Lung (tissue), 12 donors: ENCODE data around the gene RAET1L. TPM values are rescaled to one million over a fixed set of nuclear protein-coding genes. Genes with fewer than 3 reads are reported as not detected.
"Not testable (repeated sequence)": the region's sequence is repeated elsewhere in the genome, so short reads cannot be mapped to it uniquely, and the experiment has no call there.

Experiments used
- ATAC-seq: fragments of 200-7000 bp; cut with Tn5 transposase; one replicate; pipeline ENCODE4 v1.9.1; 2020; ENCODE audit warnings: moderate number of reproducible peaks; ENCODE audit not compliant: insufficient read depth, low FRiP score
- DNase-seq, 3 donors: peaks; one replicate each; pipeline ENCODE4 v3.0.0-alpha.2; 2013 to 2017
- H3K27ac ChIP-seq, 2 donors: one replicate each; pipeline ENCODE4 v1.5.1; 2013; ENCODE audit warnings: mild to moderate bottlenecking in 2 of 2, moderate library complexity in 2 of 2, control low read depth in 1 of 2, inconsistent platforms in 1 of 2, low read depth in 1 of 2, low read length in 1 of 2
- H3K27me3 ChIP-seq, 3 donors: one replicate each; pipeline ENCODE4 v1.5.1; 2013; ENCODE audit warnings: low read length in 2 of 3; ENCODE audit not compliant: control insufficient read depth in 3 of 3, insufficient read depth in 3 of 3
- H3K36me3 ChIP-seq, 4 donors: one replicate each; pipeline ENCODE4 v1.5.1; 2013; ENCODE audit warnings: low read length in 4 of 4, mild to moderate bottlenecking in 1 of 4, moderate library complexity in 1 of 4; ENCODE audit not compliant: control insufficient read depth in 4 of 4, insufficient read depth in 4 of 4
- H3K4me1 ChIP-seq, 5 donors: one replicate each; pipeline ENCODE4 v1.5.1; 2013; ENCODE audit warnings: low read length in 5 of 5, mild to moderate bottlenecking in 2 of 5, moderate library complexity in 1 of 5; ENCODE audit not compliant: control insufficient read depth in 5 of 5, insufficient read depth in 5 of 5
- H3K4me3 ChIP-seq: one replicate; pipeline ENCODE4 v1.5.1; 2013; ENCODE audit warnings: mild to moderate bottlenecking, control low read depth, moderate library complexity
- H3K9ac ChIP-seq, 2 donors: one replicate each; pipeline ENCODE4 v1.5.1; 2013; ENCODE audit warnings: low read length in 2 of 2, control low read depth in 1 of 2; ENCODE audit not compliant: insufficient read depth in 1 of 2
- H3K9me3 ChIP-seq, 4 donors: one replicate each; pipeline ENCODE4 v1.5.1; 2013; ENCODE audit warnings: low read length in 3 of 4, mild to moderate bottlenecking in 1 of 4, moderate library complexity in 1 of 4; ENCODE audit not compliant: control insufficient read depth in 4 of 4, insufficient read depth in 3 of 4
- WGBS, 2 donors: extraction: QIAGEN DNeasy Blood & Tissue Kit; methylation state at CpG; one replicate each; pipeline ENCODE4 v1.1.7; 2013; 5-methylcytosine and 5-hydroxymethylcytosine counted together
- polyA plus RNA-seq, 2 donors: library from polyadenylated mRNA; stranded (reverse); fragments of 200-250 nt; gene quantifications; one replicate each; pipeline ENCODE4 v1.2.1, GENCODE V29; 2013
- total RNA-seq, 2 donors: library from RNA; depleted of rRNA in 1 of 2; stranded (reverse); fragments of >200 nt in 1 of 2; gene quantifications; one replicate each; pipeline ENCODE4 v1.2.1, GENCODE V29; 2014 to 2021
- TF ChIP-seq, protein P1 (sequence below): IDR thresholded peaks from 2 replicates; pipeline ENCODE4 v1.5.1; 2012; ENCODE audit warnings: mild to moderate bottlenecking; ENCODE audit errors: control extremely low read depth, extremely low read depth
- donor health status: control.
- donor health status: control.
- donor health status: Bipolar disorder and iron deficiency.
- donor health status: healthy.
- donor health status: DM: yes; HTN: yes; CAD: no.

RAET1L gene
- total and polyA plus RNA-seq, 4 donors, result 0.06 TPM; not detected in 3

DNA sequence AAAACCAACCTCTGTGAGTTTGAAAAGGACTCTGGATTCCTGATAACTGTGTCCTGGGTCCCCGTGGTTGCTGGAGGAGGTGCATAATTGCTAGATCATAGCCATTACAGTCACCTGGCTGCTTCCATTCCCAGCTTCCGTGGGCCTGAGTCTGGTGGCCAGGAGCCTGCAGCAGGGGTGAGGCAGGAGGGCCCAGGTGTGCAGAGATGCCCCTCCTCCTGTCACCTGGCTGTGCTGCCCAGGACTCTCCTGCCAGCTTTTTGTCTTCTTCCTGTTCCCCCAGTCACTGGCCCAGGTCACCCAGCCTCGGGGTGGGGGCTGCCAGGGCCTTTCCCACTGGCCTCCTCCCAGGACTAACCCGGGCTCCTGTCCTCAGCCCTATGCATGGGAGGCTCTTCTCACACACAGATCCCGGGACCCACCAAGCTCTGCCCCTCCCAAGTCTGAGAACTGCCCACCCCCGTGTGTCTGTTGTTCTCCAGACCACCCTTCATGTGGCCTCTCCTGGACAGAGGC is 30.0 kb downstream of the RAET1L start:
- TF ChIP-seq, protein P1, sequence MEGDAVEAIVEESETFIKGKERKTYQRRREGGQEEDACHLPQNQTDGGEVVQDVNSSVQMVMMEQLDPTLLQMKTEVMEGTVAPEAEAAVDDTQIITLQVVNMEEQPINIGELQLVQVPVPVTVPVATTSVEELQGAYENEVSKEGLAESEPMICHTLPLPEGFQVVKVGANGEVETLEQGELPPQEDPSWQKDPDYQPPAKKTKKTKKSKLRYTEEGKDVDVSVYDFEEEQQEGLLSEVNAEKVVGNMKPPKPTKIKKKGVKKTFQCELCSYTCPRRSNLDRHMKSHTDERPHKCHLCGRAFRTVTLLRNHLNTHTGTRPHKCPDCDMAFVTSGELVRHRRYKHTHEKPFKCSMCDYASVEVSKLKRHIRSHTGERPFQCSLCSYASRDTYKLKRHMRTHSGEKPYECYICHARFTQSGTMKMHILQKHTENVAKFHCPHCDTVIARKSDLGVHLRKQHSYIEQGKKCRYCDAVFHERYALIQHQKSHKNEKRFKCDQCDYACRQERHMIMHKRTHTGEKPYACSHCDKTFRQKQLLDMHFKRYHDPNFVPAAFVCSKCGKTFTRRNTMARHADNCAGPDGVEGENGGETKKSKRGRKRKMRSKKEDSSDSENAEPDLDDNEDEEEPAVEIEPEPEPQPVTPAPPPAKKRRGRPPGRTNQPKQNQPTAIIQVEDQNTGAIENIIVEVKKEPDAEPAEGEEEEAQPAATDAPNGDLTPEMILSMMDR, result no peak
- no peak overlapping the region for H3K4me3 ChIP-seq
- DNase-seq (no peak), ATAC-seq (no peak)
- no peaks in the 10 kb centered on the region for H3K36me3 ChIP-seq
- WGBS, 2 donors, result 71 to 80% methylated on average over 6 of the region's 6 CpGs
- H3K4me1 ChIP-seq, result peaks cover 0 to 10% (median 4%) of the 10 kb centered on the region in 5 donors
- H3K9ac ChIP-seq, result no peak overlapping the region
- H3K27me3 ChIP-seq, result peaks cover 7 to 48% (median 42%) of the 10 kb centered on the region in 3 donors
- H3K27ac ChIP-seq, result no peak overlapping the region
- no peaks in the 10 kb centered on the region for H3K9me3 ChIP-seq

DNA sequence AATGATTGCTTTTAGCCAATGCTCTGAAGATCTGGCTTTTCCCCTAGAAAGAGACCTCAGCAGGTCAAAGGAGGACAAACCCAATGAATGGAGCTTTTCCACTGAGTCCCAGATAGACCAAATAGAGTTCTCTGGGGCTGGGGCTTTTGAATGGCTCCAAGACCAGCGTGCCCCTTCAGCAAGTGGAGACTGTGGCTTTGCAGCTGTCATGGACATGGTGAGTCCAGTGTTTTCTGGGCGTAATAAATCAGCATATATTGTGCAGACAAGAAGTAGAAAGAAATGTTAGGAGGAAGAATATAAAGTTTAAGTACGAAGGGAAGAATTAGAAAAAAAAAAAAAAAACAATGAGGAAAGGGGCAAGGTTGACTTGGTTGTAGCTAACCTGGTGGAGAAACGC is 33.5 kb downstream of the RAET1L start:
- peaks cover 7 to 82% (median 76%) of the 10 kb centered on the region in 3 donors for H3K27me3 ChIP-seq
- H3K36me3 ChIP-seq, result no peaks in the 10 kb centered on the region
- ATAC-seq (no peak), DNase-seq (no peak)
- 43 to 60% methylated on average over 4 of the region's 4 CpGs for WGBS, 2 donors
- peaks cover 0 to 17% (median 5%) of the 10 kb centered on the region in 5 donors for H3K4me1 ChIP-seq
- H3K9me3 ChIP-seq, result peaks cover 0 to 11% (median 4%) of the 10 kb centered on the region in 4 donors
- H3K4me3 ChIP-seq, result no peak overlapping the region
- TF ChIP-seq, protein P1, result no peak
- H3K9ac ChIP-seq, result no peak overlapping the region
- H3K27ac ChIP-seq, result no peak overlapping the region

DNA sequence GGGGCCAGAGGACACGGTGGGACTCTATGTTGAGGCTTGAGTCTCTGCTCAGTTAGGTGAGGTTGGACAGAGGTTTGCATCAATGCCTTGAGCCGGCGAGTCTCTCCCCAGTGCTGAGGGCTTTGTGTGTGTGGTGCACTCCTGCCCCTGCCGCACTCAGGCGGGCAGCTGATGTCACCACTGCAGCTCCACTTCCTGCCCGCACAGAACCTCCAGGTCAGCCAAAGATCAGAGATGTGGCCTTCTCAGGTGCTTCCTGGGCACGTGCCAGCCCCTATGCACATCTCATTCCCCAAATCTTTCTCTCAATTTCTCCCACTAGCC is 33.9 kb downstream of the RAET1L start:
- H3K36me3 ChIP-seq, ATAC-seq, H3K4me3 ChIP-seq, H3K9ac ChIP-seq, H3K27ac ChIP-seq, DNase-seq: not testable (repeated sequence)
- peaks cover 0 to 11% (median 4%) of the 10 kb centered on the region in 4 donors for H3K9me3 ChIP-seq
- WGBS, 2 donors, result 1 to 2% methylated on average over 7 of the region's 7 CpGs
- H3K27me3 ChIP-seq, result peaks cover 7 to 86% (median 80%) of the 10 kb centered on the region in 3 donors
- peaks cover 0 to 17% (median 5%) of the 10 kb centered on the region in 5 donors for H3K4me1 ChIP-seq

DNA sequence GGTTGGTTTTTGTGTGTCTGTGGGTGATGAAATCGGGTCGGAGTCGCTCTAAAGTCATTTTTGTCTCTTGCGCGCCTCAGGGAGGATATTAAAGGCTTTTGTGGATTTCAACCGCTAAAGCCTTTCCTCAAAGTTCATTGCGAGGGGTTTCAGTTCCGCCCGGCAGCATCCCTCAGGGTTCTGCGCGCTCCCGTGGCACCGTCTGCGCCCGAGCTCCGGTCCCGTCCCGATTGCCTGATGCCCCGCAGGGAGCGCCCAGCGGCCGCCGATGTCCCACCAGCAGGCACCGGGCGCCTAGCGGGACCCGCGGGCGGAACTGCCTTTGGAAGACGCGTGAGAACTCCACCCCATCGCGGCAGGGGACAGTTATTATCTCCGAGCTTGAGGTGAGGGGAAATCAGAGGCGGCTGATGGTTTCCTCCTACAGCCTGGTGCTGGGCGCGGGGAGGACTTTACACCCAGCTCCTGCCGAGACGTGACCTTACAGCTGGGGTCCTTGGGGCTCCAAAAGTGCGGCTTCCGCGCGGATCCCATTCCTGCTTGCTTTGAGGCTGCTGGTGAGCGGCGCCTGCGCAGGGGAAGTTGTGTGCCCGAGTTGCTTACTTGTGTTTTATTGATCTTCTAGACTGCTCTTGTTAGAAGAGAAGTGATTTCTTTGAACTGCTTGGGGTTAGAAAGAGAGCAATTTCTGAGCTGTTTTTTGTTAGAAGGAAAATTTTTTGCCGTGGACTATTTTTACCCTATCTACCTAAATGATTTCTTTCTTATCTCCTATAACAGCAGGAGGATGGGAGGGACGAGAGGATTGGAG is 34.5 kb downstream of the RAET1L start:
- Histone ChIP-seq H3K36me3 (no peaks in the 10 kb centered on the region), H3K4me1 (peaks cover 0 to 17% (median 5%) of the 10 kb centered on the region in 5 donors), H3K9me3 (peaks cover 0 to 13% (median 4%) of the 10 kb centered on the region in 4 donors), H3K4me3 (no peak overlapping the region), H3K9ac (no peak overlapping the region), H3K27ac (no peak overlapping the region), H3K27me3 (peaks cover 7 to 92% (median 84%) of the 10 kb centered on the region in 3 donors)
- DNase-seq, result peak; percentile 14 to 31 (median 28)
- WGBS, 2 donors, result 1% methylated on average over 49 of the region's 49 CpGs
- TF ChIP-seq, protein P1, result no peak
- ATAC-seq, result peak; percentile 29
